Activated naive CD4-positive, alpha-beta T cell treated with anti-CD3 and anti-CD28 coated beads, Interleukin-2, amount 50 U/mL, for 72 hours (primary cell): Measurements from ENCODE around the gene EPB41L3. TPM values are rescaled to one million over a fixed set of nuclear protein-coding genes. Genes with fewer than 3 reads are reported as not detected.

Source experiments
- ATAC-seq, 2 donors: fragments of 150-1000 bp; cut with Tn5 transposase; 2 replicates each; pipeline ENCODE4 v1.10.0; 2021; ENCODE audit warnings: mild to moderate bottlenecking in 2 of 2, moderate library complexity in 2 of 2
- DNase-seq, 2 donors: peaks; one replicate each; pipeline ENCODE4 v3.0.0; 2021 to 2022; ENCODE audit warnings: low spot score in 2 of 2
- H3K27ac Mint-ChIP-seq, 2 donors: one replicate each; pipeline ENCODE4 v1.8.0; 2022; ENCODE audit warnings: mild to moderate bottlenecking in 2 of 2, mixed read lengths in 2 of 2
- H3K36me3 Mint-ChIP-seq, 2 donors: one replicate each; pipeline ENCODE4 v1.8.0; 2022; ENCODE audit warnings: mixed read lengths in 2 of 2
- H3K9me3 Mint-ChIP-seq, 2 donors: one replicate each; pipeline ENCODE4 v1.8.0; 2022; ENCODE audit warnings: mixed read lengths in 2 of 2
- total RNA-seq, 2 donors: library from RNA; stranded (reverse); gene quantifications; one replicate each; pipeline ENCODE4 v1.2.3, GENCODE V29; 2022

The EPB41L3 gene
- total RNA-seq, 2 donors from 2014 or later, result 5.4 to 15.0 TPM

GRCh38 chr18:5350636-5351035, 193.2 kb downstream of the EPB41L3 start:
- DNase-seq, result no peak
- Mint-ChIP-seq H3K9me3 (peaks cover 28 to 31% of the 10 kb centered on the region in 2 donors), H3K36me3 (peaks cover 7 to 33% of the 10 kb centered on the region in 2 donors), H3K27ac (no peak overlapping the region)
- no peak for ATAC-seq

Other genes with a start within 250 kb of the EPB41L3 start
- gene ZBTB14, start 248.3 kb downstream of the EPB41L3 start, total RNA-seq, result 10 to 100 TPM; 18.4 to 22.5 TPM